GM12864 (cell line): ENCODE results near the gene CNTF.

Experiments used
- DNase-seq: peaks from one replicate; pipeline ENCODE4 v3.0.0-alpha.2; 2011; ENCODE audit warnings: low read depth
- H3K4me3 ChIP-seq: 2 replicates; pipeline ENCODE4 v1.5.1; 2011; ENCODE audit warnings: mild to moderate bottlenecking, low read depth, low read length, control low read depth
- CTCF ChIP-seq: IDR thresholded peaks from 2 replicates; pipeline ENCODE4 v1.5.1; 2011; ENCODE audit warnings: low read depth, mild to moderate bottlenecking, moderate library complexity, low read length, control low read depth, inconsistent platforms; ENCODE audit errors: missing control alignments

Gene CNTF

GRCh38 chr11:58652726-58653280, 30.3 kb downstream of the CNTF start:
- no peak for TF ChIP-seq CTCF
- H3K4me3 ChIP-seq, result no peak overlapping the region
- DNase-seq, result no peak

DNA sequence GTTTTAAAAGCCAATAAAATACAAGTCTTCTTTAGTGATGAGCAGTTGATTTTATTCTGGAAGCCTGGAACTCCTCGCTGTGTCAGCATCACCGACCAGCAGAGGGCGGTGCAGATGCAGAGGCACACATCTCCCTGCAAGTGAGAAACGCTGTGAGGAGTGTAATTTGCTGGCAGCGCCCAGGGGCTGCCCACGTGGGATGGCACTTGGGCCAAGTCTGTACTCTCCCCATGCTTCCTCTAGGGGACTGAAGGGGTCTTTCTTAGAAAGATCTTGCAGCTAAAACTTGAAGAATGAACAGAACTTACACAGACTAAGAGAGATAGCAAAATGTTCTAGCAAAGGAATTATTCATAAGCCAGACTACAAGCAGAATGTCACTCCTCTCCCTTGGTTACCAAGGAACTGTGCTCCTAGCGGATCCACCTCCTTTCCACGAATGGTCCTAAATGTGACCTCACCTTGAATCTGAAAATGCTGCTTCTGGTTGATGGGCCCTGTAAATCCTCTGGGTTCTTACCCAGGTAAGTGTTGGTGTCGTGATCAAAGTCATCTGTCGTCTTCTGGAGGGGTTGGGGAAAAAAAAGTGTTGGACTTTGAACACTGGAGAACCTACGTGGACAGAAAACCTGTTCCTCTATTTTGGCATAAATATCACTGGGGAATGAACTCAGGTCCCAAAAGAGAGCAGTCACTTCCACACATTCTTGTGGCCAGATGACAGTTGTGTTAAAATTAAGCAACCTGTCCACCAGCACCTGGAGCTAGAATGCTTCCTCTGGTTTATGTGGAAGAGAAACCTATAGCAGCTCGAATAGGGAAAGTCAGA, 31.8 kb downstream of the CNTF start:
- peak; percentile 31 for DNase-seq
- H3K4me3 ChIP-seq, result no peak overlapping the region
- TF ChIP-seq CTCF, result peak; percentile 90

DNA sequence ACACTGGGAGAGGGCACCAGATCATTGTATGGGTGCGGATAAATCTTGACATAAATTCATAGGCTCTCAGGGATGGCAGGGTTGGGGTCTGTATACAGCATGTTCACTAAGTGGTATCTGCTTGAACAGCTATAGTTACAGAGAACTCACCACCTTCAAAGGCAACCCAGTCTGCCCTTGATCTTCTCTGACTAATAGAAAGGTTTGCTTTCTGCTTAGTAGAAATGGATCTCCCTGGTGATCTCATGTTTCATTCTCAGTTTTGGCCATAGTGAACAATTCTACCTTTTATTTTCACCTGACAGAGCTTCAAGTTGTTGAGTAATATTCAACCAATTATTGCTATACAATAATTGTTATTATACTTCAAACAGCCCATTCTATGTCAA, 32.4 kb downstream of the CNTF start:
- H3K4me3 ChIP-seq, result no peak overlapping the region
- DNase-seq, result no peak
- TF ChIP-seq CTCF, result no peak

GRCh38 chr11:58656348-58656747, 33.9 kb downstream of the CNTF start:
- no peak for TF ChIP-seq CTCF
- no peak overlapping the region for H3K4me3 ChIP-seq
- DNase-seq, result no peak

DNA sequence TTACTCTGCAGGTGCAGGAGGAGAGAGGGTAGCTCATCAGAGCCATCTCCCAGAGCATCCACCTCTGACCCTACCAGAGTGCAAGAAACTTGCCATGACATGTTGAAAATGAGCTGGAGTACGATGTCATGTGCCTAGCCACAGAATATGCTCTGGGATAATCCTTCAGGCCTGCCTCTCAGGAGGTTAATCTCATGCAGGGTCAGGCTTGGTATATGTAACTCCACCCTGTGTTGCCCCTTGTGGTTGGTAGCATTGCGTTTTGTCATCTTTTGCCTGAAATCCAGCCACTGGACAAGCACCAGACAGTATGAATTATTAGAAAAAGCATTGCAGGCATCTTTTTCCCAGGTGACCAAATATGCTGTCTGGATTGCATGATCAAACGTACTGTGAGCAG, 36.2 kb downstream of the CNTF start:
- no peak overlapping the region for H3K4me3 ChIP-seq
- no peak for DNase-seq
- no peak for TF ChIP-seq CTCF

GRCh38 chr11:58659404-58659803, 36.9 kb downstream of the CNTF start:
- no peak for TF ChIP-seq CTCF
- DNase-seq, result no peak
- no peak overlapping the region for H3K4me3 ChIP-seq
